HEK293 (cell line): Measurements from ENCODE around the gene SMAGP.

ENCODE experiments used
- CTCF ChIA-PET: fragments of 350-600 bp; formaldehyde crosslinking; extraction: SDS; loops from one replicate; lab custom pipeline; 2021; ENCODE audit warnings: antibody characterized with exemption; lab: Yijun Ruan, JAX
- POLR2A ChIA-PET: fragments of 300-600 bp; formaldehyde crosslinking; extraction: SDS; loops from one replicate; lab custom pipeline; 2020; ENCODE audit warnings: antibody characterized with exemption, inconsistent platforms; lab: Yijun Ruan, JAX
- H3K27ac ChIP-seq: fragments of 200-500 bp; sonication (Bioruptor generic); 2 replicates; pipeline ENCODE4 v1.5.1; 2014; ENCODE audit warnings: low read depth, low read length, control low read depth, inconsistent platforms; ENCODE audit errors: extremely low read depth
- H3K36me3 ChIP-seq, 2 experiments: fragments of 200-500 bp in 1 of 2; sonication (Bioruptor generic) in 1 of 2; 1 replicate in 1 of 2; 2 replicates in 1 of 2; pipeline ENCODE4 v1.5.1; 2014 to 2017; ENCODE audit warnings: inconsistent platforms in 2 of 2, low read length in 2 of 2; ENCODE audit not compliant: control insufficient read depth in 2 of 2, insufficient read depth in 1 of 2
- H3K4me1 ChIP-seq: fragments of 200-500 bp; sonication (Bioruptor generic); 2 replicates; pipeline ENCODE4 v1.5.1; 2014; ENCODE audit warnings: mild to moderate bottlenecking, low read length, inconsistent platforms; ENCODE audit not compliant: control insufficient read depth, insufficient read depth
- H3K4me3 ChIP-seq: 2 replicates; pipeline ENCODE4 v1.5.1; 2011; ENCODE audit warnings: low read depth, mild to moderate bottlenecking, control low read depth, low read length, moderate library complexity
- H3K9me3 ChIP-seq: fragments of 200-500 bp; sonication (Bioruptor generic); 2 replicates; pipeline ENCODE4 v1.5.1; 2014; ENCODE audit warnings: low read depth, low read length, inconsistent platforms; ENCODE audit not compliant: control insufficient read depth, insufficient read depth
- GLI4 ChIP-seq: fragments of 450-650 bp; formaldehyde crosslinking; IDR thresholded peaks from 2 replicates; pipeline ENCODE4 v1.5.1; 2016; ENCODE audit warnings: missing biosample characterization, missing genetic modification characterization
- GLIS1 ChIP-seq: fragments of 450-650 bp; formaldehyde crosslinking; IDR thresholded peaks from 2 replicates; pipeline ENCODE4 v1.5.1; 2016; ENCODE audit warnings: missing biosample characterization, missing genetic modification characterization
- GLIS2 ChIP-seq: fragments of 450-650 bp; formaldehyde crosslinking; IDR thresholded peaks from 2 replicates; pipeline ENCODE4 v1.5.1; 2016; ENCODE audit warnings: missing biosample characterization, missing genetic modification characterization
- KLF1 ChIP-seq: fragments of 450-650 bp; formaldehyde crosslinking; IDR thresholded peaks from 2 replicates; pipeline ENCODE4 v1.5.1; 2016; ENCODE audit warnings: missing biosample characterization, missing genetic modification characterization
- ZBTB20 ChIP-seq: fragments of 450-650 bp; formaldehyde crosslinking; IDR thresholded peaks from 2 replicates; pipeline ENCODE4 v1.5.1; 2016; ENCODE audit warnings: missing biosample characterization, missing genetic modification characterization
- ZBTB8A ChIP-seq: fragments of 450-650 bp; formaldehyde crosslinking; IDR thresholded peaks from 2 replicates; pipeline ENCODE4 v1.5.1; 2016; ENCODE audit warnings: missing biosample characterization, missing genetic modification characterization
- ZEB2 ChIP-seq: fragments of 450-650 bp; formaldehyde crosslinking; IDR thresholded peaks from 2 replicates; pipeline ENCODE4 v1.5.1; 2016; ENCODE audit warnings: missing biosample characterization, missing genetic modification characterization
- ZIC2 ChIP-seq: fragments of 450-650 bp; formaldehyde crosslinking; IDR thresholded peaks from 2 replicates; pipeline ENCODE4 v1.5.1; 2016; ENCODE audit warnings: missing biosample characterization, missing genetic modification characterization
- ZNF221 ChIP-seq: fragments of 450-650 bp; formaldehyde crosslinking; IDR thresholded peaks from 2 replicates; pipeline ENCODE4 v1.5.1; 2017; ENCODE audit warnings: missing biosample characterization, missing genetic modification characterization, borderline replicate concordance
- ZNF239 ChIP-seq: fragments of 450-650 bp; formaldehyde crosslinking; IDR thresholded peaks from 2 replicates; pipeline ENCODE4 v1.5.1; 2016; ENCODE audit warnings: missing biosample characterization, missing genetic modification characterization
- ZNF510 ChIP-seq: fragments of 450-650 bp; formaldehyde crosslinking; IDR thresholded peaks from 2 replicates; pipeline ENCODE4 v1.5.1; 2018; ENCODE audit warnings: mild to moderate bottlenecking, missing genetic modification characterization, missing biosample characterization; ENCODE audit not compliant: insufficient replicate concordance
- ZNF544 ChIP-seq: fragments of 450-650 bp; formaldehyde crosslinking; IDR thresholded peaks from 2 replicates; pipeline ENCODE4 v1.5.0; 2017; ENCODE audit warnings: missing biosample characterization, missing genetic modification characterization
- ZNF549 ChIP-seq: fragments of 450-650 bp; IDR thresholded peaks from 2 replicates; pipeline ENCODE4 v1.5.1; 2018; ENCODE audit warnings: missing biosample characterization, missing genetic modification characterization, mild to moderate bottlenecking, inconsistent platforms, moderate library complexity
- ZNF561 ChIP-seq: fragments of 450-650 bp; IDR thresholded peaks from 2 replicates; pipeline ENCODE4 v1.5.1; 2018; ENCODE audit warnings: missing biosample characterization, missing genetic modification characterization, borderline replicate concordance
- ZNF623 ChIP-seq: fragments of 450-650 bp; formaldehyde crosslinking; IDR thresholded peaks from 2 replicates; pipeline ENCODE4 v1.5.1; 2016; ENCODE audit warnings: missing biosample characterization, missing genetic modification characterization
- ZNF76 ChIP-seq: fragments of 450-650 bp; formaldehyde crosslinking; IDR thresholded peaks from 2 replicates; pipeline ENCODE4; 2016; ENCODE audit warnings: low read depth, missing biosample characterization, missing genetic modification characterization, borderline replicate concordance
- ZNF776 ChIP-seq: fragments of 450-650 bp; formaldehyde crosslinking; IDR thresholded peaks from 2 replicates; pipeline ENCODE4 v1.5.0; 2017; ENCODE audit warnings: missing biosample characterization, missing genetic modification characterization, borderline replicate concordance
- ZNF830 ChIP-seq: fragments of 450-650 bp; IDR thresholded peaks from 2 replicates; pipeline ENCODE4 v1.5.0; 2018; ENCODE audit warnings: missing biosample characterization, missing genetic modification characterization, low read depth, mild to moderate bottlenecking, moderate library complexity
- ZXDB ChIP-seq: fragments of 450-650 bp; formaldehyde crosslinking; IDR thresholded peaks from 2 replicates; pipeline ENCODE4 v1.5.1; 2016; ENCODE audit warnings: missing biosample characterization, missing genetic modification characterization
- TF ChIP-seq, protein P1 (sequence below): fragments of 450-650 bp; formaldehyde crosslinking; IDR thresholded peaks from 2 replicates; pipeline ENCODE4 v1.5.1; 2016; ENCODE audit warnings: missing biosample characterization, missing genetic modification characterization
- TF ChIP-seq, protein P2 (sequence below): fragments of 450-650 bp; formaldehyde crosslinking; IDR thresholded peaks from 2 replicates; pipeline ENCODE4 v1.5.1; 2016; ENCODE audit warnings: missing biosample characterization, missing genetic modification characterization
- TF ChIP-seq, protein P3 (sequence below): fragments of 450-650 bp; formaldehyde crosslinking; optimal IDR thresholded peaks from 2 replicates; pipeline ENCODE3; 2016; ENCODE audit warnings: missing biosample characterization, mild to moderate bottlenecking, missing genetic modification characterization
- TF ChIP-seq, protein P4 (sequence below): fragments of 450-650 bp; formaldehyde crosslinking; IDR thresholded peaks from 2 replicates; pipeline ENCODE4 v1.5.1; 2016; ENCODE audit warnings: missing biosample characterization, missing genetic modification characterization
- TF ChIP-seq, protein P5 (sequence below): fragments of 450-650 bp; formaldehyde crosslinking; IDR thresholded peaks from 2 replicates; pipeline ENCODE4 v1.5.1; 2016; ENCODE audit warnings: missing biosample characterization, missing genetic modification characterization

SMAGP gene

DNA sequence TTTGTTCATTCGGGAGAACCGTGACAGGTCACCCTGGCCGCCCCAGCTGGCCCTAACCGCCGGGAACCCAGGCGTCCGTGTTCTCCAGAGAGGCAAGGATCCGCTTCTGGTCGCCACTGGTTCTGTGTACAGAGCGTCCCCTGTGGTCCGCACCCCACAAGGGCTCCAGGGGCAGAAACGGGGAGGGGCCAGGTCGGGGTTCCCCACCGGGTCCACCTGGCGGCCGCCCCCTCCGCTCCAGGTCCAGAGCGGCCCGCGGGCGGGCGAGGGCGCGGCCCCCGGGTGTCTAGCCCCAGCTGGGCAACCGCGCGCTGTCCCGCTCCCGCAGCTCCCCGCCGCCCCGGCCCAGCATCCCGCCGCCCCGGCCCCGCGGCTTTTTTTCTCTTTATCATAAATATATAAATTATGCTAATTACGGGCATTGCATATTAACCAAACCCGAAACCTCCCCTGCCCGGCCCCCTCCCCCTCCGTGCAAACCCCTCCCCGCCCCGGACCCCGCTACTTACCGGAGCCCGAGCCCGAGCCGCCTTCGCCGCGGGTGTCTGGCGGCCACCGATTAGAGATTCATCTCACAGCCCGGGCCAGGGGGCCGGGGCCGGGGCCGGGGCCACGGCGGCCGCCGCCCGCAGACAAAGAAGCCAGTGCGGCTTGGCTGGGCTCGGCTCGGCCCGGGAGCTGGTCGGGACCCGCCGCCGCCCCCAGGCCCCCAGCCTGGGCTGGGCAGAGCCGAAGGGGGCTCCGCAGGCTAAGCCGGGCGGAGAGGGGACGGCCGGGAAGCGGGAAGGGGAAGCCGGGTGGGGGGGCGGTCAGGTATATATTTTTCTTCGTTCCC lies 52.9 kb downstream of the SMAGP start:
- H3K4me1 ChIP-seq: peaks cover 6% of the 10 kb centered on the region
- peak overlapping the region; percentile 91 for H3K27ac ChIP-seq
- TF ChIP-seq ZIC2 (tag by site-specific recombination) (peak; percentile 55; the same call in 1 of the 2 replicates), ZNF76 (tag by site-specific recombination) (0 out of 2 replicates have a peak, but pooled peaks have one; percentile 18), ZEB2 (tag by site-specific recombination) (0 out of 2 replicates have a peak, but pooled peaks have one; percentile 29), ZNF239 (no peak), GLI4 (tag by site-specific recombination) (no peak), ZBTB8A (tag by site-specific recombination) (peak; percentile 19), ZNF544 (tag by site-specific recombination) (no peak), GLIS2 (tag by site-specific recombination) (peak; percentile 74; the same call in 1 of the 2 replicates), KLF1 (tag by site-specific recombination) (peak; percentile 15; the same call in 1 of the 2 replicates), ZXDB (tag by site-specific recombination) (peak; percentile 70), ZNF776 (no peak), ZNF221 (tag by site-specific recombination) (no peak), ZNF510 (tag by site-specific recombination) (no peak), ZNF549 (no peak), ZNF561 (tag by site-specific recombination) (peak; percentile 21; the same call in 1 of the 2 replicates), ZBTB20 (tag by site-specific recombination) (peak; percentile 48; the same call in 1 of the 2 replicates), ZNF830 (no peak), GLIS1 (tag by site-specific recombination) (peak; percentile 51), ZNF623 (tag by site-specific recombination) (no peak)
- TF ChIP-seq, protein P1, sequence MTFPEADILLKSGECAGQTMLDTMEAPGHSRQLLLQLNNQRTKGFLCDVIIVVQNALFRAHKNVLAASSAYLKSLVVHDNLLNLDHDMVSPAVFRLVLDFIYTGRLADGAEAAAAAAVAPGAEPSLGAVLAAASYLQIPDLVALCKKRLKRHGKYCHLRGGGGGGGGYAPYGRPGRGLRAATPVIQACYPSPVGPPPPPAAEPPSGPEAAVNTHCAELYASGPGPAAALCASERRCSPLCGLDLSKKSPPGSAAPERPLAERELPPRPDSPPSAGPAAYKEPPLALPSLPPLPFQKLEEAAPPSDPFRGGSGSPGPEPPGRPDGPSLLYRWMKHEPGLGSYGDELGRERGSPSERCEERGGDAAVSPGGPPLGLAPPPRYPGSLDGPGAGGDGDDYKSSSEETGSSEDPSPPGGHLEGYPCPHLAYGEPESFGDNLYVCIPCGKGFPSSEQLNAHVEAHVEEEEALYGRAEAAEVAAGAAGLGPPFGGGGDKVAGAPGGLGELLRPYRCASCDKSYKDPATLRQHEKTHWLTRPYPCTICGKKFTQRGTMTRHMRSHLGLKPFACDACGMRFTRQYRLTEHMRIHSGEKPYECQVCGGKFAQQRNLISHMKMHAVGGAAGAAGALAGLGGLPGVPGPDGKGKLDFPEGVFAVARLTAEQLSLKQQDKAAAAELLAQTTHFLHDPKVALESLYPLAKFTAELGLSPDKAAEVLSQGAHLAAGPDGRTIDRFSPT (tag by site-specific recombination): no peak
- TF ChIP-seq, protein P2, sequence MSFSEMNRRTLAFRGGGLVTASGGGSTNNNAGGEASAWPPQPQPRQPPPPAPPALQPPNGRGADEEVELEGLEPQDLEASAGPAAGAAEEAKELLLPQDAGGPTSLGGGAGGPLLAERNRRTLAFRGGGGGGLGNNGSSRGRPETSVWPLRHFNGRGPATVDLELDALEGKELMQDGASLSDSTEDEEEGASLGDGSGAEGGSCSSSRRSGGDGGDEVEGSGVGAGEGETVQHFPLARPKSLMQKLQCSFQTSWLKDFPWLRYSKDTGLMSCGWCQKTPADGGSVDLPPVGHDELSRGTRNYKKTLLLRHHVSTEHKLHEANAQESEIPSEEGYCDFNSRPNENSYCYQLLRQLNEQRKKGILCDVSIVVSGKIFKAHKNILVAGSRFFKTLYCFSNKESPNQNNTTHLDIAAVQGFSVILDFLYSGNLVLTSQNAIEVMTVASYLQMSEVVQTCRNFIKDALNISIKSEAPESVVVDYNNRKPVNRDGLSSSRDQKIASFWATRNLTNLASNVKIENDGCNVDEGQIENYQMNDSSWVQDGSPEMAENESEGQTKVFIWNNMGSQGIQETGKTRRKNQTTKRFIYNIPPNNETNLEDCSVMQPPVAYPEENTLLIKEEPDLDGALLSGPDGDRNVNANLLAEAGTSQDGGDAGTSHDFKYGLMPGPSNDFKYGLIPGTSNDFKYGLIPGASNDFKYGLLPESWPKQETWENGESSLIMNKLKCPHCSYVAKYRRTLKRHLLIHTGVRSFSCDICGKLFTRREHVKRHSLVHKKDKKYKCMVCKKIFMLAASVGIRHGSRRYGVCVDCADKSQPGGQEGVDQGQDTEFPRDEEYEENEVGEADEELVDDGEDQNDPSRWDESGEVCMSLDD (tag by site-specific recombination): peak; percentile 51; the same call in 1 of the 2 replicates
- TF ChIP-seq, protein P3, sequence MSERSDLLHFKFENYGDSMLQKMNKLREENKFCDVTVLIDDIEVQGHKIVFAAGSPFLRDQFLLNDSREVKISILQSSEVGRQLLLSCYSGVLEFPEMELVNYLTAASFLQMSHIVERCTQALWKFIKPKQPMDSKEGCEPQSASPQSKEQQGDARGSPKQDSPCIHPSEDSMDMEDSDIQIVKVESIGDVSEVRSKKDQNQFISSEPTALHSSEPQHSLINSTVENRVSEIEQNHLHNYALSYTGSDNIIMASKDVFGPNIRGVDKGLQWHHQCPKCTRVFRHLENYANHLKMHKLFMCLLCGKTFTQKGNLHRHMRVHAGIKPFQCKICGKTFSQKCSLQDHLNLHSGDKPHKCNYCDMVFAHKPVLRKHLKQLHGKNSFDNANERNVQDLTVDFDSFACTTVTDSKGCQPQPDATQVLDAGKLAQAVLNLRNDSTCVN: peak; percentile 43
- TF ChIP-seq, protein P4, sequence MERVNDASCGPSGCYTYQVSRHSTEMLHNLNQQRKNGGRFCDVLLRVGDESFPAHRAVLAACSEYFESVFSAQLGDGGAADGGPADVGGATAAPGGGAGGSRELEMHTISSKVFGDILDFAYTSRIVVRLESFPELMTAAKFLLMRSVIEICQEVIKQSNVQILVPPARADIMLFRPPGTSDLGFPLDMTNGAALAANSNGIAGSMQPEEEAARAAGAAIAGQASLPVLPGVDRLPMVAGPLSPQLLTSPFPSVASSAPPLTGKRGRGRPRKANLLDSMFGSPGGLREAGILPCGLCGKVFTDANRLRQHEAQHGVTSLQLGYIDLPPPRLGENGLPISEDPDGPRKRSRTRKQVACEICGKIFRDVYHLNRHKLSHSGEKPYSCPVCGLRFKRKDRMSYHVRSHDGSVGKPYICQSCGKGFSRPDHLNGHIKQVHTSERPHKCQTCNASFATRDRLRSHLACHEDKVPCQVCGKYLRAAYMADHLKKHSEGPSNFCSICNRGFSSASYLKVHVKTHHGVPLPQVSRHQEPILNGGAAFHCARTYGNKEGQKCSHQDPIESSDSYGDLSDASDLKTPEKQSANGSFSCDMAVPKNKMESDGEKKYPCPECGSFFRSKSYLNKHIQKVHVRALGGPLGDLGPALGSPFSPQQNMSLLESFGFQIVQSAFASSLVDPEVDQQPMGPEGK (tag by site-specific recombination): peak; percentile 50
- TF ChIP-seq, protein P5, sequence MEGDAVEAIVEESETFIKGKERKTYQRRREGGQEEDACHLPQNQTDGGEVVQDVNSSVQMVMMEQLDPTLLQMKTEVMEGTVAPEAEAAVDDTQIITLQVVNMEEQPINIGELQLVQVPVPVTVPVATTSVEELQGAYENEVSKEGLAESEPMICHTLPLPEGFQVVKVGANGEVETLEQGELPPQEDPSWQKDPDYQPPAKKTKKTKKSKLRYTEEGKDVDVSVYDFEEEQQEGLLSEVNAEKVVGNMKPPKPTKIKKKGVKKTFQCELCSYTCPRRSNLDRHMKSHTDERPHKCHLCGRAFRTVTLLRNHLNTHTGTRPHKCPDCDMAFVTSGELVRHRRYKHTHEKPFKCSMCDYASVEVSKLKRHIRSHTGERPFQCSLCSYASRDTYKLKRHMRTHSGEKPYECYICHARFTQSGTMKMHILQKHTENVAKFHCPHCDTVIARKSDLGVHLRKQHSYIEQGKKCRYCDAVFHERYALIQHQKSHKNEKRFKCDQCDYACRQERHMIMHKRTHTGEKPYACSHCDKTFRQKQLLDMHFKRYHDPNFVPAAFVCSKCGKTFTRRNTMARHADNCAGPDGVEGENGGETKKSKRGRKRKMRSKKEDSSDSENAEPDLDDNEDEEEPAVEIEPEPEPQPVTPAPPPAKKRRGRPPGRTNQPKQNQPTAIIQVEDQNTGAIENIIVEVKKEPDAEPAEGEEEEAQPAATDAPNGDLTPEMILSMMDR: peak; percentile 78
- no peaks in the 10 kb centered on the region for H3K9me3 ChIP-seq
- ChIA-PET POLR2A (interaction anchor here (0.6 to 4.0 kb wide), 21 partner anchors 9 to 1512 kb away, joined by 3 to 36 read pairs (median 5); partner anchors contain the start of genes CSRNP2 and DAZAP2), CTCF (interaction anchor here (0.6 to 1.9 kb wide), 6 partner anchors 10 to 813 kb away, joined by 4 to 12 read pairs (median 4); partner anchors contain the start of gene DAZAP2)
- H3K36me3 ChIP-seq: no peaks in the 10 kb centered on the region
- H3K4me3 ChIP-seq: peak overlapping the region; percentile 65
